ENCODE data around the gene PITPNM2.
"Not testable (repeated sequence)": the region's sequence is repeated elsewhere in the genome, so short reads cannot be mapped to it uniquely, and the experiment has no call there.

The PITPNM2 gene

DNA sequence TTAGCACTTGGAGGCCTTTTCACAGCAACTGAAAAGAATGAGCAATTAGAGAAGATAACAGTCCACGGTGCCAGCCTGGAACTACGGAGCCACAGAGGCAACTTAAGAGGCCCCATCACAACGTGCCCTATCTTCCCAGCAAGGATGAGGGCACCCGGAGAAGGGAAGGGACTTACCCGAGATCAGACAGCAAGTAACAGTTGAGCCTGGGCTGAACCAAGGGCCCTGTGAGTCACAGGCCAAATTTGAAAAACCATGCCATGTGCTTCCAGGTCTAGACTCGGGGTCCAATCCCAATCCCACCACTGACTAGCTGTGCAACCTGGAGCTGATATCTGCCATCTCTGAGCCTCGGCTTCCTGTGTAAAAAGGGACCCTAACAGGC, 42.2 kb downstream of the PITPNM2 start:
- TF ChIP-seq JUND (IDR thresholded peaks at IDR 0.05; ENCODE audit: low read depth): no peak
- in situ Hi-C loops (cut with HindIII; ENCODE audit: low pct_unique_long_range_greater_than_20kb, low sequenced_read_pairs): no loop called here

DNA sequence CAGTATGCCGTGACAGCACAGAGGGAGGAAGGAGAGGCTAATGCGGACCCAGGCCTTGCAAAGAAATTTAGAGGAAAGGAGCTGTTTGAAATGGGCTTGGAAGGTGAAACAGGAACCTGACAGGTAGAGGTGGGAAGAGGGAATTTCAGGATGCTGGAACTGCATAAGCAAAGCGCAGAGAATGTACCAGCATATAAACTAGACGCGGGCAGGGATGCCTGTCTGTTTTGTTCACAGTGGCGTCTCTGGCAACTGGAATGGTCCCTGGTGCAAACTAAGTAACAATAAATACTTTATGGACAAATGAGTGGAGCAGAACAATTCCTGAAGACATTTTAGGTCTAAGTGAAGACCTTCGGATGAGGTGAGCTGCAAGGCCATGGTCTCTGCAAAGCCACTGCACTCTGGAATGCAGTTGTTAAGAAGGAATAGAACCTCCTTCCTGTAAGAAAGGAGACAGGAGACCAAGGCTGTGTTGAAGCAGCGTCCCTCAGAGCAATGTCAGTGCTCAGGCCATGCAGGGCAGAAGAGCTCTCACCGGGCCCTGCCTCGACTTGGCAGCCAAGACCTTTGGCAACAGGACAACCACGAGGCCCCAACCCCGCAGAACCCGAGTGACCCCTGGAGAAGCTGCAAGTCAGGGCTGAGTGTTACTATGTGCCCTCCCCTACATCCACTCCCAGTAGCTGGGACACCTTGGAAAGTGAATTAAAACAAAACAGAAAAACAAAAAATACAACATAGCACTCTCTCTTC, 42.8 kb downstream of the PITPNM2 start:
- DNase-seq (ENCODE audit: low read depth in 1 of 2, low spot score in 1 of 2): no peak
- in situ Hi-C loops (cut with HindIII; ENCODE audit: low pct_unique_long_range_greater_than_20kb, low sequenced_read_pairs): no loop called here
- TF ChIP-seq JUND (IDR thresholded peaks at IDR 0.05; ENCODE audit: low read depth): no peak

More for the DNA sequence above, 42.2 kb downstream of the PITPNM2 start:
- no peak for DNase-seq (ENCODE audit: low read depth in 1 of 2, low spot score in 1 of 2)

DNA sequence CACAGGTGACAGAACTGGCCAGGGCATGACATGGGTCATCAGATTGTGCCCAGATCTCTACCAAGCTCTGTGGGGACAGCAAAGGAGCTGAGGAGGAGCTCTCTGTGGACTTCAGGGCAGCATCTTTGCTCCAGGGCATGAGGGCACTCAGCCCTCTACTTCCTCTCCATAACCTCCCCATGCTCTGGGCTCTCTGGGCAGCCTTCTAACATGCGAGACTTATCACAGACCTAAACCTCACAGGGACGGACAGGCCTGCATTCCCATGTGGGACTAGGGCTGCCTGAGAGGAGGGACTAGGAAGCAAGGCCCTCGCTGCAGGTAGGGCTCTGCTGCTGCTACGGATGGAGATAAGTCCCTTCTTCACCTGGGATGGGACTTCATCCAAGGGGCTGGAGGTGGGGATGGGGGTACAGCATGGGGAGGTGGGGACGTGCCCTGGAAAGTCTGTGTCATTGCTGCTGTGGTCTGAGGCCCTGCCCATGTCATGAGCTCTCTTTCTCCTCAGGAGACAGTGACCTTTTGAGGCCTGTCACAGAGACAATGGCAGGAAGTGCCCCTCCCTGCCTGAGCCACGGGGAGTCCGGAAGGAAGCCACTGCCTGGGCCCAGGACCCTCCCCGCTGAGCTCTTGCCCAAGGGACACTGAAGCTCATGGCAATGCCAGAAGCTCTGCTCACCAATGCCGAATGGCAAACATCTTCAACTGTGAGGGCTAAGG, 44.1 kb downstream of the PITPNM2 start:
- no peak for DNase-seq (ENCODE audit: low read depth in 1 of 2, low spot score in 1 of 2)
- in situ Hi-C loops (cut with HindIII; ENCODE audit: low pct_unique_long_range_greater_than_20kb, low sequenced_read_pairs): no loop called here
- TF ChIP-seq JUND (IDR thresholded peaks at IDR 0.05; ENCODE audit: low read depth): no peak

DNA sequence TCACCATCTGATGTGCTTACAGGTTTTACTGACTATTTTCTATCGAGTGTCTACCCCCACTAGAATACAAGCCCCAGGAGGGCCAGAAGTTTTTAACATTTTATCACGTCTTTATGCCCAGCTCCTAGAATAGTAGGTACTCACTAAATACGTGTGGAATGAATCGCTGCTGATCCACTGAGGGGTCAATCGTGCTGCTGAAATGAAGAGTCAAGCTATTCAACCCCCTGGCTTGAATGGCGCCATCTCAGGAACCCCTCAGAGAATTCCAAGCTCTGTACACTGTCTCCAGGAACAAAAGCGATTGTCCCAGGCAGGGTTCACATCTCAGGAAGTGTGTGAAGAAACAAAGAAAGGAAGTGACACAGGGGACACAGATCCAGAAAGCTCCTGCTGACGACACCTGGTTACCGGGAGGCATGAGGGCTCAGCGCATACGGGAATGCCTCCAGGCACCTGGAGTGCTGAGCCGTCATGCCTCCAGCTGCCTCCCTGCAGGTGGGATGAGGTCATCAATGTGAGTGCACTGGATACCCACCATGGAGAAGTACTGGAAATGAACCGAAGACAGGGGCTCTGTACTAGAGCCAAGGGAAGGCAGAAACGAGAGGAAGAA, 45.6 kb downstream of the PITPNM2 start:
- in situ Hi-C loops (cut with HindIII; ENCODE audit: low pct_unique_long_range_greater_than_20kb, low sequenced_read_pairs): no loop called here
- DNase-seq (ENCODE audit: low read depth in 1 of 2, low spot score in 1 of 2): no peak
- no peak for TF ChIP-seq JUND (IDR thresholded peaks at IDR 0.05; ENCODE audit: low read depth)

DNA sequence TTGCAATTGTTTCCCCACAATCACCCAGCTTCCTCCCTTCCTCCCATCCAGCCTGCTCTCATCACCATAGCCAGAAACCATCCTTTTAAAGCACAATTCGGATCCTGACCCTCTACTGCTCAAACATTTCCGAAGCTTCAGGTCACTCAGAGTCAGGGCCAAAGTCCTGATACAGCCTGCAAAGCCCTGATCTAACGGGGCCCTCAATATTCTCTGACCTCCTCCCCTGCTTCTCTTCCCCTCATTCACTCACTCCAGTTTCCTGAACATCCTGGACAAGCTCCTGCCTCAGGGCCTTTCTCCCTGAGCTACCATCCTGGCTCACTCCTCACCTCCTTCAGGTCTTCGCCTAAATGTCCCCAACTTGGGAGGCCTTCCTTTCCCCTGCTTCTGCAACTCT, 46.1 kb downstream of the PITPNM2 start:
- no peak for DNase-seq (ENCODE audit: low read depth in 1 of 2, low spot score in 1 of 2)
- in situ Hi-C loops (cut with HindIII; ENCODE audit: low pct_unique_long_range_greater_than_20kb, low sequenced_read_pairs): no loop called here
- no peak for TF ChIP-seq JUND (IDR thresholded peaks at IDR 0.05; ENCODE audit: low read depth)

DNA sequence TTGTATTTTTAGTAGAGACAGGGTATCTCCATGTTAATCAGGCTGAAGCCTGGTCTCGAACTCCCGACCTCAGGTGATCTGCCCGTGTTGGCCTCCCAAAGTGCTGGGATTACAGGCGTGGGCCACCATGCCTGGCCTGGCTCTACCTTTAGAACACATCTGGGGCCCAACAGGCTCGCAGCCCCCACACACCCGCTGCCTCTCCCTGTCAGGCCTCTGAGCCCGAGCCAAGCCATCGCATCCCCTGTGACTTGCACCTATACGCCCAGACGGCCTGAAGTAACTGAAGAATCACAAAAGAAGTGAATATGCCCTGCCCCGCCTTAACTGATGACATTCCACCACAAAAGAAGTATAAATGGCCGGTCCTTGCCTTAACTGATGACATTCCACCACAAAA, 46.8 kb downstream of the PITPNM2 start:
- DNase-seq (ENCODE audit: low read depth in 1 of 2, low spot score in 1 of 2); in situ Hi-C loops (cut with HindIII; ENCODE audit: low pct_unique_long_range_greater_than_20kb, low sequenced_read_pairs): not testable (repeated sequence)

DNA sequence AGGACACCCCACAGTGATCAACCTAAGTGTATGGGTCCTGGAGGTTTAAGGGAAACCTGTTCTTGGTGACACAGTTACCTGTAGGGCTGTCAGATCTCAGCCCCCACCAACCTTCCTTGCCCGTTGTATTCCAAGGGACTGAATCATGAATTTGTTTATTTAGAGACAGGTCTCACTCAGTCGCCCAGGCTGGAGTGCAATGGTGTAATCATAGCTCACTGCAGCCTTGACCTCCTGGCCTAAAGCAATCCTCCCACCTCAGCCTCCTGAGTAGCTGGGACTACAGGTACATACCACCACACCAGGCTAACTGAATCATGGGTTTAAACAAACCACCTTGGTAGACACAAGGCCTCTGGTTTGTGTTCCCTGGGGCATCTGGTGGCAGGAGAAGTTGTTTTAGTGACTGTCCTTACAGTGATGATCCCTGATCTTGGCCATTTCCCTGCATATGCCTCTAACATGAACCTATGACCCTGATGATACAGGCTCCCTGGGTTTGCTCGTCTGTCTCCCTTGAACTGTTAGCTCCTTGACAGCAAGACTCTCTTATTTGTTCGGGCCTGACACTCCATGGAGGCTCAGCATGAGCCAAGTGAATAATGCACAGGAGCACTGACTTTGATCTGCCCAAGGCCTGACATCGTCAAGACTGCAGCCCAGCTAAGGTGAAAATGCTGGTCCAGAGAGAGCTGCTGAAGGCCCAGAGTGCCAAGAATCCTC, 47.9 kb downstream of the PITPNM2 start:
- in situ Hi-C loops (cut with HindIII; ENCODE audit: low pct_unique_long_range_greater_than_20kb, low sequenced_read_pairs): no loop called here
- no peak for DNase-seq (ENCODE audit: low read depth in 1 of 2, low spot score in 1 of 2)
- TF ChIP-seq JUND (IDR thresholded peaks at IDR 0.05; ENCODE audit: low read depth): no peak

DNA sequence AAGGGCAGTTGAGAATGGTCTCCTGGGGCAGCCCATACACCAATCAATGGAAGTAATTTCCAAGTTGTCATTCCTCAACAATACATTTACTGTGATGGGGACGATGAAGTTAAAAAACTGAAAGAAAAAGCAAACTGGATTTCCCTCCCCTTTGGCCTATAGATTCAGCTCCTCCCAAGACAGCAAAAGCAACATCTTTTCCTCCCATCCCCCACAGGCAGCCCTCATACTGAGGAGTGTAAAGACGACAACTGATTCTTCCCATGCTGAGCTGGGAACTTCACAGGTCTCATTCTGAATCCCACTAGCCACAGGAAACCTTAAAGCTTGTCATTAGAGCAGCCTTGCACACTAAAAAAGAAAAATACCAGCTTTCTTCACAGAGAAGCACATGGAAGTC, 48.5 kb downstream of the PITPNM2 start:
- TF ChIP-seq JUND (IDR thresholded peaks at IDR 0.05; ENCODE audit: low read depth): no peak
- in situ Hi-C loops (cut with HindIII; ENCODE audit: low pct_unique_long_range_greater_than_20kb, low sequenced_read_pairs): no loop called here
- no peak for DNase-seq (ENCODE audit: low read depth in 1 of 2, low spot score in 1 of 2)

DNA sequence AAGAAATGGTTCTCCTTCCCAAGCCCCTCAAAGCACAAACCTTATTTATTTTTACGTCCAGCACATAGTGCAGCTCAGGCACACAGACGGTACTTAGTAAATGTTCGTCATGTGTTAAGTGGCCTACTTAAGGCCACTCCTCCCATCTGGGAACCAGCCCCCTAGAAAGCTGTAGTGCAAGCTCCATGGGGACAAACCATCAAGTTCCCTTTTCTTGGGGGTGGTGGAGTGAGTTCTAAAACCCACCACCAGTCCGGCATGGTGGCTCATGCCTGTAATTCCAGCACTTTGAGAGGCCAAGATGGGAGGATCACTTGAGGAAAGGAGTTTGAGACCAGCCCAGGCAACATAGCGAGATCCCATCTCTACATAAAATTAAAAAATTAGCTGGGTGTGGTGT, 49.4 kb downstream of the PITPNM2 start:
- in situ Hi-C loops (cut with HindIII; ENCODE audit: low pct_unique_long_range_greater_than_20kb, low sequenced_read_pairs): no loop called here
- no peak for TF ChIP-seq JUND (IDR thresholded peaks at IDR 0.05; ENCODE audit: low read depth)

More for the DNA sequence above, 49.4 kb downstream of the PITPNM2 start:
- no peak for DNase-seq (ENCODE audit: low read depth in 1 of 2, low spot score in 1 of 2)

All from T47D (cell line).